IMR-90 (cell line): ENCODE data around the gene MCL1. TPM values are rescaled to one million over a fixed set of nuclear protein-coding genes. Genes with fewer than 3 reads are reported as not detected.

Experiments
- ATAC-seq: fragments of 200-7000 bp; cut with Tn5 transposase; 2 replicates; pipeline ENCODE4 v1.9.1; 2020; ENCODE audit warnings: low read depth, mild to moderate bottlenecking, moderate library complexity
- BruUV-seq: library from RNA; stranded (reverse); fragments of 400-500 nt; replicated peaks from 2 replicates; lab custom pipeline; 2021; lab: Mats Ljungman, UMichigan
- CTCF ChIA-PET: fragments of 300-600 bp; formaldehyde crosslinking; extraction: SDS; loops from one replicate; lab custom pipeline; 2021; ENCODE audit warnings: antibody characterized with exemption; lab: Yijun Ruan, JAX
- POLR2A ChIA-PET: fragments of 300-600 bp; sonication (Branson Sonifier 250); formaldehyde crosslinking; loops from one replicate; lab custom pipeline; 2022; ENCODE audit warnings: antibody characterized with exemption; ENCODE audit not compliant: unreplicated experiment; lab: Charles Lee
- DNase-seq: peaks from one replicate; pipeline ENCODE4 v3.0.0; 2013
- H2AFZ ChIP-seq: replicated peaks from 2 replicates; pipeline ENCODE3; 2013; ENCODE audit warnings: low read length, mild to moderate bottlenecking; ENCODE audit not compliant: poor library complexity
- H2AK5ac ChIP-seq: 2 replicates; pipeline ENCODE4 v1.6.1; 2013; ENCODE audit warnings: low read depth, low read length, inconsistent platforms
- H2AK9ac ChIP-seq: replicated peaks from 2 replicates; pipeline ENCODE3; 2013; ENCODE audit warnings: mild to moderate bottlenecking, low read depth, low read length, moderate library complexity; ENCODE audit not compliant: poor library complexity
- H2BK120ac ChIP-seq: 2 replicates; pipeline ENCODE4 v1.6.1; 2013; ENCODE audit warnings: low read depth, low read length, inconsistent platforms
- H2BK15ac ChIP-seq: 3 replicates; pipeline ENCODE4 v1.6.1; 2013; ENCODE audit warnings: low read depth, low read length, inconsistent platforms
- H2BK20ac ChIP-seq: 2 replicates; pipeline ENCODE4 v1.6.1; 2013; ENCODE audit warnings: low read depth, mild to moderate bottlenecking, inconsistent platforms, low read length, moderate library complexity
- H2BK5ac ChIP-seq: 2 replicates; pipeline ENCODE4 v1.6.1; 2013; ENCODE audit warnings: mild to moderate bottlenecking, low read depth, low read length, inconsistent platforms; ENCODE audit not compliant: poor library complexity, severe bottlenecking
- H3K14ac ChIP-seq: replicated peaks from 2 replicates; pipeline ENCODE4 v1.6.1; 2013; ENCODE audit warnings: low read depth, low read length, inconsistent platforms
- H3K18ac ChIP-seq: 2 replicates; pipeline ENCODE4 v1.6.1; 2013; ENCODE audit warnings: low read depth, low read length, control low read depth
- H3K23ac ChIP-seq: 2 replicates; pipeline ENCODE4 v1.6.1; 2013; ENCODE audit warnings: low read depth, low read length, inconsistent platforms
- H3K27ac ChIP-seq: 2 replicates; pipeline ENCODE4 v1.5.1; 2013; ENCODE audit warnings: mild to moderate bottlenecking, control low read depth, low read length; ENCODE audit not compliant: insufficient read depth
- H3K27me3 ChIP-seq: 2 replicates; pipeline ENCODE4 v1.6.1; 2013; ENCODE audit warnings: low read length; ENCODE audit not compliant: control insufficient read depth, insufficient read depth
- H3K36me3 ChIP-seq: 2 replicates; pipeline ENCODE4 v1.6.1; 2013; ENCODE audit warnings: low read length, mixed read lengths; ENCODE audit not compliant: control insufficient read depth, insufficient read depth
- H3K4ac ChIP-seq: 2 replicates; pipeline ENCODE4 v1.6.1; 2013; ENCODE audit warnings: low read depth, low read length, inconsistent platforms
- H3K4me1 ChIP-seq: 2 replicates; pipeline ENCODE4 v1.6.1; 2013; ENCODE audit warnings: low read length, mixed read lengths; ENCODE audit not compliant: control insufficient read depth, insufficient read depth
- H3K4me2 ChIP-seq: 2 replicates; pipeline ENCODE4 v1.6.1; 2013; ENCODE audit warnings: low read depth, mild to moderate bottlenecking, control low read depth, low read length, moderate library complexity
- H3K4me3 ChIP-seq: 2 replicates; pipeline ENCODE4 v1.5.1; 2013; ENCODE audit warnings: low read depth, mild to moderate bottlenecking, control low read depth, low read length, moderate library complexity; ENCODE audit not compliant: insufficient read depth
- H3K56ac ChIP-seq: 2 replicates; pipeline ENCODE4 v1.6.1; 2013; ENCODE audit warnings: low read length, inconsistent platforms; ENCODE audit not compliant: insufficient read depth; ENCODE audit errors: extremely low read depth
- H3K79me1 ChIP-seq, 2 experiments: 2 replicates each; pipeline ENCODE4 v1.6.1; 2013; ENCODE audit warnings: low read length in 2 of 2, inconsistent platforms in 1 of 2, low read depth in 1 of 2
- H3K9ac ChIP-seq: 2 replicates; pipeline ENCODE4 v1.6.1; 2013; ENCODE audit warnings: low read depth, low read length, control low read depth
- H3K9me1 ChIP-seq: 2 replicates; pipeline ENCODE4 v1.6.1; 2013; ENCODE audit warnings: low read length, inconsistent platforms; ENCODE audit not compliant: insufficient read depth
- H3K9me3 ChIP-seq: 2 replicates; pipeline ENCODE4 v1.6.1; 2013; ENCODE audit warnings: low read length; ENCODE audit not compliant: control insufficient read depth, insufficient read depth
- H4K20me1 ChIP-seq: 2 replicates; pipeline ENCODE4 v1.6.1; 2013; ENCODE audit warnings: low read length, inconsistent platforms; ENCODE audit not compliant: insufficient read depth
- H4K5ac ChIP-seq: 2 replicates; pipeline ENCODE4 v1.6.1; 2013; ENCODE audit warnings: mild to moderate bottlenecking, low read depth, low read length, control low read depth
- H4K8ac ChIP-seq, 2 experiments: 2 replicates each; pipeline ENCODE4 v1.6.1; 2013; ENCODE audit warnings: low read depth in 2 of 2, low read length in 2 of 2, control low read depth in 1 of 2, inconsistent platforms in 1 of 2
- H4K91ac ChIP-seq: 2 replicates; pipeline ENCODE4 v1.6.1; 2013; ENCODE audit warnings: low read depth, low read length, inconsistent platforms; ENCODE audit not compliant: insufficient read depth
- CEBPB ChIP-seq: IDR thresholded peaks from 2 replicates; pipeline ENCODE4 v1.6.1; 2012; ENCODE audit warnings: low read depth, low read length, improper control_type of control experiment
- CHD1 ChIP-seq: IDR thresholded peaks from 2 replicates; pipeline ENCODE4 v1.6.1; 2012; ENCODE audit warnings: low read depth, low read length, improper control_type of control experiment
- CTCF ChIP-seq: conservative IDR thresholded peaks from 2 replicates; pipeline ENCODE4 v1.5.1; 2012; ENCODE audit warnings: mild to moderate bottlenecking, low read depth, low read length, improper control_type of control experiment
- ELK1 ChIP-seq: fragments of 150-350 bp; IDR thresholded peaks from 2 replicates; pipeline ENCODE4 v1.6.1; 2016; ENCODE audit warnings: low read depth, mild to moderate bottlenecking, low read length, moderate library complexity, borderline replicate concordance
- MAFK ChIP-seq: IDR thresholded peaks from 2 replicates; pipeline ENCODE4 v1.6.1; 2012; ENCODE audit warnings: low read depth, low read length, improper control_type of control experiment
- MAZ ChIP-seq: IDR thresholded peaks from 2 replicates; pipeline ENCODE4 v1.6.1; 2012; ENCODE audit warnings: low read depth, mild to moderate bottlenecking, low read length, improper control_type of control experiment, moderate library complexity, borderline replicate concordance
- NFE2L2 ChIP-seq: fragments of 150-350 bp; IDR thresholded peaks from 2 replicates; pipeline ENCODE4 v1.6.1; 2016; ENCODE audit warnings: low read depth, mild to moderate bottlenecking, low read length
- POLR2A ChIP-seq: IDR thresholded peaks from 2 replicates; pipeline ENCODE4 v1.6.1; 2012; ENCODE audit warnings: mild to moderate bottlenecking, low read depth, low read length
- RAD21 ChIP-seq: IDR thresholded peaks from 2 replicates; pipeline ENCODE4 v1.6.1; 2012; ENCODE audit warnings: low read length, improper control_type of control experiment
- USF2 ChIP-seq: fragments of 150-350 bp; IDR thresholded peaks from 2 replicates; pipeline ENCODE4 v1.6.1; 2017; ENCODE audit warnings: mild to moderate bottlenecking, antibody characterized with exemption, low read length, low read depth
- WGBS, 2 experiments: methylation state at CpG; one replicate each; pipeline versions ENCODE4 v1.1.5 to v1.1.7; 2013; ENCODE audit warnings: missing lambda C conversion rate in 2 of 2; ENCODE audit not compliant: insufficient read length in 1 of 2; ENCODE audit errors: extremely low coverage in 2 of 2; 5-methylcytosine and 5-hydroxymethylcytosine counted together
- dilution Hi-C: fragments of 300-500 bp; cut with HindIII; formaldehyde crosslinking; loops from one replicate; pipeline ENCODE4 v1.14.3; 2018; ENCODE audit warnings: low sequenced_read_pairs; ENCODE audit not compliant: unreplicated experiment
- in situ Hi-C: fragments of 300-500 bp; cut with MboI; formaldehyde crosslinking; loops from 3 replicates; pipeline ENCODE4 v1.14.3; 2019; ENCODE audit warnings: low sequenced_read_pairs, inconsistent platforms, mixed read lengths
- intact Hi-C: fragments of 100-400 bp; cut with micrococcal nuclease; formaldehyde crosslinking; loops from 2 replicates; pipeline ENCODE4 v1.10.0; 2022
- polyA plus RNA-seq, 3 experiments: library from polyadenylated mRNA; depleted of rRNA; stranded (reverse); fragments of >200 nt; gene quantifications; 2 replicates each; pipeline ENCODE4 v1.2.3, GENCODE V29; 2012; ENCODE audit warnings: low replicate concordance in 1 of 3
- total RNA-seq: library from RNA; depleted of rRNA; stranded (reverse); fragments of >200 nt; gene quantifications from 2 replicates; pipeline ENCODE4 v1.2.3, GENCODE V29; 2012

The MCL1 gene
- total and polyA plus RNA-seq, 2 of the 4 experiments (the other 2 are of a cell fraction): 79.5 to 142 TPM

- Histone ChIP-seq H2BK15ac (peak overlapping the region; percentile 89; the same call in 2 of the 3 replicates), H3K4me3 (peak overlapping the region; percentile 50), H2BK20ac (no peak overlapping the region), H3K9me3 (no peaks in the 10 kb centered on the region), H3K27me3 (no peaks in the 10 kb centered on the region), H3K4ac (peak overlapping the region; percentile 76), H2BK120ac (peak overlapping the region; percentile 68; the same call in 1 of the 2 replicates), H3K9me1 (0 out of 2 replicates have a peak, but pooled peaks cover 5% of the 10 kb centered on the region), H3K4me1 (peaks cover 26% of the 10 kb centered on the region), H3K18ac (0 out of 2 replicates have a peak overlapping the region, but pooled peaks have one; percentile 51), H4K8ac (peak overlapping the region; percentile 71 to 81; a peak in 3 of 4 replicates), H4K5ac (peak overlapping the region; percentile 74; the same call in 1 of the 2 replicates), H2BK5ac (no peak overlapping the region), H3K14ac (peak overlapping the region; percentile 9; the same call in 1 of the 2 replicates), H3K36me3 (no peaks in the 10 kb centered on the region), H3K27ac (peak overlapping the region; percentile 37; the same call in 1 of the 2 replicates), H3K56ac (no peak overlapping the region), H3K23ac (peak overlapping the region; percentile 92; the same call in 1 of the 2 replicates), H2AK5ac (peak overlapping the region; percentile 76), H3K9ac (peak overlapping the region; percentile 57), H2AFZ (peak overlapping the region; percentile 61), H4K20me1 (no peaks in the 10 kb centered on the region; the same call in none of the 2 replicates), H3K79me1 (peaks cover 3 to 35% of the 10 kb centered on the region in 2 experiments; a peak in 3 of 4 replicates), H3K4me2 (peak overlapping the region; percentile 99), H2AK9ac (peak overlapping the region; percentile 97), H4K91ac (no peak overlapping the region)
- ChIA-PET POLR2A (interaction anchor here (1.0 kb wide), 1 partner anchor 41 kb away, joined by 3 read pairs; no protein-coding TSS in a partner anchor), CTCF (interaction anchor here (0.6 kb wide), 1 partner anchor 142 kb away, joined by 4 read pairs; no protein-coding TSS in a partner anchor)
- TF ChIP-seq MAFK: no peak
- no peak for TF ChIP-seq CEBPB
- TF ChIP-seq ELK1: no peak
- peak; percentile 20; the same call in 1 of the 2 replicates for TF ChIP-seq RAD21
- no peak for TF ChIP-seq NFE2L2
- TF ChIP-seq CHD1: no peak
- peak; percentile 31; the same call in 1 of the 2 replicates for TF ChIP-seq CTCF
- TF ChIP-seq MAZ: no peak
- TF ChIP-seq USF2: no peak
- no peak for TF ChIP-seq POLR2A
- intact Hi-C loops: loop anchor here (2.0 kb wide), 2 partner anchors 63 to 85 kb away; partner anchors contain the start of gene TARS2
- WGBS, 2 experiments: 2% methylated on average over 20 of the region's 43 CpGs; no CpG with 5 or more reads in 1 of the 2 experiments
- ATAC-seq: peak; percentile 1
- BruUV-seq: no TSS peak
- no peak for DNase-seq
- in situ Hi-C loops: loop anchor here (10.0 kb wide), 1 partner anchor 285 kb away; the partner anchor contains the start of gene APH1A
- dilution Hi-C loops: no loop called here
Observed at GRCh38 chr1:150549496-150550221, 29.8 kb downstream of the MCL1 start.
